HepG2 (cell line): ENCODE results near the gene PPP2R2C. TPM values are rescaled to one million over a fixed set of nuclear protein-coding genes. Genes with fewer than 3 reads are reported as not detected.

Source experiments
- ATAC-seq: fragments of 200-7000 bp; cut with Tn5 transposase; 3 replicates; pipeline ENCODE4 v1.9.1; 2020; ENCODE audit warnings: mild to moderate bottlenecking, moderate library complexity
- BruUV-seq: library from RNA; stranded (reverse); fragments of 400-500 nt; replicated peaks from 2 replicates; lab custom pipeline; 2021; lab: Mats Ljungman, UMichigan
- CTCF ChIA-PET: fragments of 300-600 bp; formaldehyde crosslinking; extraction: SDS; loops from one replicate; lab custom pipeline; 2021; ENCODE audit warnings: low total read pairs, inconsistent platforms, low intra/inter-chr PET ratio; lab: Yijun Ruan, JAX
- POLR2A ChIA-PET: fragments of 350-600 bp; sonication (Branson Sonifier 250); formaldehyde crosslinking; loops from one replicate; lab custom pipeline; 2020; ENCODE audit warnings: antibody characterized with exemption, inconsistent platforms; lab: Yijun Ruan, JAX
- DNase-seq: peaks from one replicate; pipeline ENCODE4 v3.0.0-alpha.2; 2015; ENCODE audit warnings: low spot score
- FAIRE-seq: peaks from 3 replicates; lab custom pipeline; 2011; peaks lifted over from hg19 to GRCh38; lab: Jason Lieb, UNC
- H2AFZ ChIP-seq: one replicate; pipeline ENCODE4 v1.6.1; 2011; ENCODE audit warnings: low read length, inconsistent platforms
- H3K27ac ChIP-seq: fragments of 300-600 bp; 3 replicates; pipeline ENCODE4 v1.8.0; 2011; ENCODE audit warnings: mixed run types, mild to moderate bottlenecking, mixed read lengths, low read length, inconsistent platforms; ENCODE audit not compliant: insufficient read depth; ENCODE audit errors: extremely low read length
- H3K27me3 ChIP-seq, 2 experiments: fragments of 200-600 bp in 1 of 2; 2 replicates in 1 of 2; 3 replicates in 1 of 2; pipeline versions ENCODE4 v1.6.0 to v1.8.0; 2011; ENCODE audit warnings: low read length in 2 of 2, mild to moderate bottlenecking in 2 of 2, moderate library complexity in 2 of 2, inconsistent platforms in 1 of 2; ENCODE audit not compliant: insufficient read depth in 2 of 2, control insufficient read depth in 1 of 2
- H3K36me3 ChIP-seq, 2 experiments: fragments of 200-600 bp in 1 of 2; replicated peaks in 1 of 2; 2 replicates in 1 of 2; 3 replicates in 1 of 2; pipeline versions ENCODE4 v1.5.1 to v1.8.0; 2011; ENCODE audit warnings: low read length in 2 of 2, inconsistent platforms in 1 of 2; ENCODE audit not compliant: insufficient read depth in 2 of 2, control insufficient read depth in 1 of 2
- H3K4me1 ChIP-seq: 2 replicates; pipeline ENCODE4 v1.5.1; 2012; ENCODE audit warnings: low read length, inconsistent platforms; ENCODE audit not compliant: insufficient read depth
- H3K4me2 ChIP-seq: 2 replicates; pipeline ENCODE4 v1.6.0; 2011; ENCODE audit warnings: low read depth, low read length, inconsistent platforms
- H3K4me3 ChIP-seq, 3 experiments: fragments of 200-600 bp in 1 of 3; sonication (generic), shearing (Covaris generic) in 1 of 3; replicated peaks in 1 of 3; 2 replicates each; pipeline ENCODE4 v1.5.1; 2011 to 2016; ENCODE audit warnings: low read length in 3 of 3, inconsistent platforms in 2 of 3, low read depth in 2 of 3, mild to moderate bottlenecking in 2 of 3, control low read depth in 1 of 3, mixed read lengths in 1 of 3; ENCODE audit not compliant: insufficient read depth in 1 of 3
- H3K79me2 ChIP-seq: one replicate; pipeline ENCODE4 v1.6.1; 2011; ENCODE audit warnings: low read length, inconsistent platforms; ENCODE audit not compliant: insufficient read depth
- H3K9ac ChIP-seq: 2 replicates; pipeline ENCODE4 v1.6.0; 2011; ENCODE audit warnings: mild to moderate bottlenecking, low read depth, low read length, inconsistent platforms; ENCODE audit not compliant: insufficient read depth
- H3K9me3 ChIP-seq: 2 replicates; pipeline ENCODE4 v1.5.1; 2012; ENCODE audit warnings: mild to moderate bottlenecking, low read length
- H4K20me1 ChIP-seq: 2 replicates; pipeline ENCODE4 v1.6.0; 2011; ENCODE audit warnings: inconsistent platforms, mild to moderate bottlenecking, low read length, moderate library complexity; ENCODE audit not compliant: insufficient read depth
- GZF1 ChIP-seq: sonication (generic); formaldehyde crosslinking; IDR thresholded peaks from 2 replicates; pipeline ENCODE4 v1.5.1; 2020; ENCODE audit warnings: mild to moderate bottlenecking, missing genetic modification reagents
- WGBS: methylation state at CpG from one replicate; pipeline ENCODE4 v1.1.6; 2017; ENCODE audit warnings: low lambda C conversion rate; 5-methylcytosine and 5-hydroxymethylcytosine counted together
- in situ Hi-C: cut with HindIII; loops from 2 replicates; pipeline ENCODE4 v1.10.0; 2017; ENCODE audit warnings: low pct_unique_long_range_greater_than_20kb; ENCODE audit not compliant: extremely low pct_ligation_motif_present
- intact Hi-C: fragments of 100-400 bp; cut with micrococcal nuclease; formaldehyde crosslinking; loops from one replicate; pipeline ENCODE4 v1.10.0; 2022; ENCODE audit not compliant: unreplicated experiment
- polyA plus RNA-seq, 8 experiments: library from polyadenylated mRNA; depleted of rRNA in 3 of 8; stranded (reverse) in 7 of 8; unstranded in 1 of 8; fragments of >200 nt; fragmentation: Illumina TruSeq in 4 of 8; extraction: Trizol in 4 of 8; gene quantifications; 2 replicates each; pipeline versions ENCODE4 v1.2.1 to v1.2.3, GENCODE V29; 2011 to 2016; ENCODE audit warnings: low read depth in 4 of 8, missing spikeins in 1 of 8, mixed read lengths in 1 of 8; ENCODE audit not compliant: insufficient read depth in 1 of 8
- total RNA-seq, 5 experiments: library from RNA; depleted of rRNA; stranded (reverse); fragments of >200 nt; fragmentation: Illumina TruSeq; extraction: Trizol; gene quantifications; 2 replicates each; pipeline ENCODE4 v1.2.3, GENCODE V29; 2016; ENCODE audit warnings: low read depth in 1 of 5
- TF ChIP-seq, protein P1 (sequence below): sonication (generic); formaldehyde crosslinking; IDR thresholded peaks from one replicate; pipeline ENCODE4 v1.5.1; 2020; ENCODE audit warnings: mild to moderate bottlenecking, missing genetic modification reagents; ENCODE audit errors: not compliant biosample characterization

Gene PPP2R2C
- total and polyA plus RNA-seq, 2 of the 13 experiments (the other 11 are each of a cell fraction or from before 2014, with no cell fraction given) = 0.60 to 8.6 TPM

DNA sequence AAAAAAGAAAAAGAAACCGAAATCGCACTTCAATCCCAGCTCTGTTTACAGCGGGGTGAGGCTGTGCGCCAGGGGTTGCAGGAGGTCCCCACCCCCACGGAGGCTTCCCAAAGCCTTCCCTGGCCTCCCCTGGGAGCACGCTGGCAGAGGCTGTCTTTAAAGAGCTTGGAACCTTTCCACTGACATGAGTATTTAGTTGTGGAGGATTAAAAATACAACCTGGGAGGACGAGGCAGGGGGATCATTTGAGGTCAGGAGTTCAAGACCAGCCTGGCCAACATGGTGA, 69.1 kb downstream of the PPP2R2C start:
- H3K4me3 ChIP-seq = no peak overlapping the region
- no peak for FAIRE-seq
- H3K9ac ChIP-seq = no peak overlapping the region
- no peak overlapping the region for H3K27ac ChIP-seq
- H4K20me1 ChIP-seq = no peaks in the 10 kb centered on the region
- TF ChIP-seq, protein P1, sequence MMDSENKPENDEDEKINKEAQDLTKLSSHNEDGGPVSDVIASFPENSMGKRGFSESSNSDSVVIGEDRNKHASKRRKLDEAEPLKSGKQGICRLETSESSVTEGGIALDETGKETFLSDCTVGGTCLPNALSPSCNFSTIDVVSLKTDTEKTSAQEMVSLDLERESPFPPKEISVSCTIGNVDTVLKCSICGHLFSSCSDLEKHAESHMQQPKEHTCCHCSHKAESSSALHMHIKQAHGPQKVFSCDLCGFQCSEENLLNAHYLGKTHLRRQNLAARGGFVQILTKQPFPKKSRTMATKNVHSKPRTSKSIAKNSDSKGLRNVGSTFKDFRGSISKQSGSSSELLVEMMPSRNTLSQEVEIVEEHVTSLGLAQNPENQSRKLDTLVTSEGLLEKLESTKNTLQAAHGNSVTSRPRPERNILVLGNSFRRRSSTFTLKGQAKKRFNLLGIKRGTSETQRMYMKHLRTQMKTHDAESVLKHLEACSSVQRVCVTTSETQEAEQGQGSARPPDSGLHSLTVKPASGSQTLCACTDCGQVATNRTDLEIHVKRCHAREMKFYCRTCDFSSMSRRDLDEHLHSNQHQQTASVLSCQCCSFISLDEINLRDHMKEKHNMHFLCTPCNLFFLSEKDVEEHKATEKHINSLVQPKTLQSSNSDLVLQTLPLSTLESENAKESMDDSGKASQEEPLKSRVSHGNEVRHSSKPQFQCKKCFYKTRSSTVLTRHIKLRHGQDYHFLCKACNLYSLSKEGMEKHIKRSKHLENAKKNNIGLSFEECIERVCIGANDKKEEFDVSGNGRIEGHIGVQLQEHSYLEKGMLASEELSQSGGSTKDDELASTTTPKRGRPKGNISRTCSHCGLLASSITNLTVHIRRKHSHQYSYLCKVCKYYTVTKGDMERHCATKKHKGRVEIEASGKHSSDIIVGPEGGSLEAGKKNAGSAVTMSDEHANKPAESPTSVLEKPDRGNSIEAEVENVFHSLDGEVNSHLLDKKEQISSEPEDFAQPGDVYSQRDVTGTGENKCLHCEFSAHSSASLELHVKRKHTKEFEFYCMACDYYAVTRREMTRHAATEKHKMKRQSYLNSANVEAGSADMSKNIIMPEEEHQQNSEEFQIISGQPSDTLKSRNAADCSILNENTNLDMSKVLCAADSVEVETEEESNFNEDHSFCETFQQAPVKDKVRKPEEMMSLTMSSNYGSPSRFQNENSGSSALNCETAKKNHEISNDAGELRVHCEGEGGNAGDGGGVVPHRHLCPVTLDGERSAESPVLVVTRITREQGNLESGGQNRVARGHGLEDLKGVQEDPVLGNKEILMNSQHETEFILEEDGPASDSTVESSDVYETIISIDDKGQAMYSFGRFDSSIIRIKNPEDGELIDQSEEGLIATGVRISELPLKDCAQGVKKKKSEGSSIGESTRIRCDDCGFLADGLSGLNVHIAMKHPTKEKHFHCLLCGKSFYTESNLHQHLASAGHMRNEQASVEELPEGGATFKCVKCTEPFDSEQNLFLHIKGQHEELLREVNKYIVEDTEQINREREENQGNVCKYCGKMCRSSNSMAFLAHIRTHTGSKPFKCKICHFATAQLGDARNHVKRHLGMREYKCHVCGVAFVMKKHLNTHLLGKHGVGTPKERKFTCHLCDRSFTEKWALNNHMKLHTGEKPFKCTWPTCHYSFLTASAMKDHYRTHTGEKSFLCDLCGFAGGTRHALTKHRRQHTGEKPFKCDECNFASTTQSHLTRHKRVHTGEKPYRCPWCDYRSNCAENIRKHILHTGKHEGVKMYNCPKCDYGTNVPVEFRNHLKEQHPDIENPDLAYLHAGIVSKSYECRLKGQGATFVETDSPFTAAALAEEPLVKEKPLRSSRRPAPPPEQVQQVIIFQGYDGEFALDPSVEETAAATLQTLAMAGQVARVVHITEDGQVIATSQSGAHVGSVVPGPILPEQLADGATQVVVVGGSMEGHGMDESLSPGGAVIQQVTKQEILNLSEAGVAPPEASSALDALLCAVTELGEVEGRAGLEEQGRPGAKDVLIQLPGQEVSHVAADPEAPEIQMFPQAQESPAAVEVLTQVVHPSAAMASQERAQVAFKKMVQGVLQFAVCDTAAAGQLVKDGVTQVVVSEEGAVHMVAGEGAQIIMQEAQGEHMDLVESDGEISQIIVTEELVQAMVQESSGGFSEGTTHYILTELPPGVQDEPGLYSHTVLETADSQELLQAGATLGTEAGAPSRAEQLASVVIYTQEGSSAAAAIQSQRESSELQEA (CRISPR knock-in tag) = no peak
- TF ChIP-seq GZF1 = no peak
- TF ChIP-seq, all 625 proteins: peak for 0
- H3K27me3 ChIP-seq = peaks cover 5 to 53% of the 10 kb centered on the region in 2 experiments
- H3K36me3 ChIP-seq = no peaks in the 10 kb centered on the region
- no peaks in the 10 kb centered on the region for H3K9me3 ChIP-seq
- DNase-seq (no peak), ATAC-seq (no peak)
- in situ Hi-C loops (no loop called here), intact Hi-C loops (no loop called here)
- H2AFZ ChIP-seq = no peak overlapping the region
- no peaks in the 10 kb centered on the region for H3K79me2 ChIP-seq
- 7% methylated on average over 7 of the region's 7 CpGs for WGBS
- no peaks in the 10 kb centered on the region for H3K4me1 ChIP-seq
- CTCF ChIA-PET = no interaction called here
- POLR2A ChIA-PET = no interaction called here
- BruUV-seq = no TSS peak
- H3K4me2 ChIP-seq = no peak overlapping the region
